PC-9 (cell line): ENCODE data around the gene MIS12. TPM values are rescaled to one million over a fixed set of nuclear protein-coding genes. Genes with fewer than 3 reads are reported as not detected.

ENCODE experiments used
- BruUV-seq: library from RNA; stranded (reverse); fragments of 400-500 nt; replicated peaks from 2 replicates; lab custom pipeline; 2021; lab: Mats Ljungman, UMichigan
- CTCF ChIA-PET: fragments of 300-600 bp; sonication (Branson Sonifier 250); formaldehyde crosslinking; loops from one replicate; lab custom pipeline; 2022; ENCODE audit warnings: antibody characterized with exemption; lab: Charles Lee
- POLR2A ChIA-PET: fragments of 300-600 bp; sonication (Branson Sonifier 250); formaldehyde crosslinking; loops from one replicate; lab custom pipeline; 2022; ENCODE audit warnings: antibody characterized with exemption; ENCODE audit not compliant: unreplicated experiment; lab: Charles Lee
- DNase-seq, 2 experiments: peaks; one replicate each; pipeline versions ENCODE4 v3.0.0 to v3.0.0-alpha.2; 2015 to 2022; ENCODE audit warnings: mixed read lengths in 1 of 2
- H2AFZ ChIP-seq: fragments of 200-600 bp; sonication (generic); 2 replicates; pipeline ENCODE4 v1.8.1; 2017; ENCODE audit warnings: antibody characterized with exemption
- H3F3A ChIP-seq: fragments of 200-600 bp; sonication (generic); 2 replicates; pipeline ENCODE4 v1.8.1; 2017; ENCODE audit warnings: antibody characterized with exemption, mild to moderate bottlenecking, low read depth; ENCODE audit not compliant: insufficient read depth
- H3K27ac ChIP-seq: fragments of 200-600 bp; sonication (generic); 2 replicates; pipeline ENCODE4 v1.6.1; 2016; ENCODE audit warnings: mixed run types
- H3K27me3 ChIP-seq: fragments of 200-600 bp; sonication (generic); 2 replicates; pipeline ENCODE4 v1.6.1; 2016; ENCODE audit warnings: low read depth, mixed run types; ENCODE audit not compliant: insufficient read depth
- H3K36me3 ChIP-seq: fragments of 200-600 bp; sonication (generic); 2 replicates; pipeline ENCODE4 v1.6.1; 2016; ENCODE audit warnings: low read depth, mixed run types
- H3K4me1 ChIP-seq: fragments of 200-600 bp; sonication (generic); replicated peaks from 2 replicates; pipeline ENCODE4 v1.6.1; 2016; ENCODE audit warnings: mixed run types; ENCODE audit not compliant: insufficient read depth
- H3K4me2 ChIP-seq: fragments of 200-600 bp; sonication (generic); 2 replicates; pipeline ENCODE4 v1.6.1; 2017; ENCODE audit warnings: mixed run types
- H3K4me3 ChIP-seq: fragments of 200-600 bp; sonication (generic); 2 replicates; pipeline ENCODE4 v1.6.1; 2016; ENCODE audit warnings: mixed run types
- H3K79me2 ChIP-seq: fragments of 200-600 bp; sonication (generic); 2 replicates; pipeline ENCODE4 v1.6.1; 2017; ENCODE audit warnings: low read depth, mixed run types
- H3K9me2 ChIP-seq: fragments of 200-600 bp; sonication (generic); 2 replicates; pipeline ENCODE4 v1.8.1; 2017; ENCODE audit warnings: mild to moderate bottlenecking; ENCODE audit not compliant: insufficient read depth
- H3K9me3 ChIP-seq: fragments of 200-600 bp; sonication (generic); 2 replicates; pipeline ENCODE4 v1.8.1; 2016; ENCODE audit warnings: low read depth; ENCODE audit not compliant: insufficient read depth
- H4K20me1 ChIP-seq: fragments of 200-600 bp; sonication (generic); 2 replicates; pipeline ENCODE4 v1.8.1; 2017; ENCODE audit not compliant: insufficient read depth
- EZH2 ChIP-seq: fragments of 200-600 bp; sonication (generic); IDR thresholded peaks from 2 replicates; pipeline ENCODE4 v1.8.0; 2017; ENCODE audit warnings: antibody characterized with exemption, low read depth
- intact Hi-C: fragments of 100-400 bp; cut with micrococcal nuclease; formaldehyde crosslinking; loops from one replicate; pipeline ENCODE4 v1.10.0; 2022; ENCODE audit not compliant: unreplicated experiment
- total RNA-seq: library from RNA; stranded (reverse); gene quantifications from 2 replicates; pipeline ENCODE4 v1.2.3, GENCODE V29; 2021
- TF ChIP-seq, protein P1 (sequence below): fragments of 200-600 bp; sonication (generic); conservative IDR thresholded peaks from 2 replicates; pipeline ENCODE4 v1.6.1; 2017; ENCODE audit warnings: mixed run types, antibody characterized with exemption, mild to moderate bottlenecking, moderate library complexity

MIS12 gene
- total RNA-seq, 1 experiment from 2014 or later, result 19.5 TPM

- peaks cover 42% of the 10 kb centered on the region for H3K79me2 ChIP-seq
These were observed 47.5 kb upstream of the MIS12 start, which contains the start of gene C1QBP for GRCh38 chr17:5438716-5439445. Gene C1QBP (minus strand): TSS chr17:5439155. CDS start chr17:5439073, 82 bp downstream.

GRCh38 chr17:5439446-5439764 is 47.0 kb upstream of the MIS12 start:
- CTCF ChIA-PET, result interaction anchor here (1.0 to 1.9 kb wide), 6 partner anchors 8 to 49 kb away, joined by 3 to 9 read pairs (median 6); partner anchors contain the start of genes NUP88 and RPAIN
- Histone ChIP-seq H3K4me2 (peak overlapping the region; percentile 53), H3K4me3 (peak overlapping the region; percentile 72; the same call in 1 of the 2 replicates), H3K36me3 (peaks cover 33% of the 10 kb centered on the region), H3K9me3 (no peaks in the 10 kb centered on the region), H3K27ac (0 out of 2 replicates have a peak overlapping the region, but pooled peaks have one; percentile 0), H3K4me1 (peaks cover 18% of the 10 kb centered on the region), H3F3A (peaks cover 33% of the 10 kb centered on the region; the same call in 1 of the 2 replicates), H2AFZ (peak overlapping the region; percentile 58), H3K27me3 (no peaks in the 10 kb centered on the region), H3K9me2 (no peaks in the 10 kb centered on the region), H3K79me2 (peaks cover 42% of the 10 kb centered on the region), H4K20me1 (peaks cover 24% of the 10 kb centered on the region)
- no peak for DNase-seq
- intact Hi-C loops, result loop anchor here (1.0 kb wide), 2 partner anchors 190 to 242 kb away; no protein-coding TSS in a partner anchor
- TF ChIP-seq EZH2, result no peak
- TF ChIP-seq, protein P1, sequence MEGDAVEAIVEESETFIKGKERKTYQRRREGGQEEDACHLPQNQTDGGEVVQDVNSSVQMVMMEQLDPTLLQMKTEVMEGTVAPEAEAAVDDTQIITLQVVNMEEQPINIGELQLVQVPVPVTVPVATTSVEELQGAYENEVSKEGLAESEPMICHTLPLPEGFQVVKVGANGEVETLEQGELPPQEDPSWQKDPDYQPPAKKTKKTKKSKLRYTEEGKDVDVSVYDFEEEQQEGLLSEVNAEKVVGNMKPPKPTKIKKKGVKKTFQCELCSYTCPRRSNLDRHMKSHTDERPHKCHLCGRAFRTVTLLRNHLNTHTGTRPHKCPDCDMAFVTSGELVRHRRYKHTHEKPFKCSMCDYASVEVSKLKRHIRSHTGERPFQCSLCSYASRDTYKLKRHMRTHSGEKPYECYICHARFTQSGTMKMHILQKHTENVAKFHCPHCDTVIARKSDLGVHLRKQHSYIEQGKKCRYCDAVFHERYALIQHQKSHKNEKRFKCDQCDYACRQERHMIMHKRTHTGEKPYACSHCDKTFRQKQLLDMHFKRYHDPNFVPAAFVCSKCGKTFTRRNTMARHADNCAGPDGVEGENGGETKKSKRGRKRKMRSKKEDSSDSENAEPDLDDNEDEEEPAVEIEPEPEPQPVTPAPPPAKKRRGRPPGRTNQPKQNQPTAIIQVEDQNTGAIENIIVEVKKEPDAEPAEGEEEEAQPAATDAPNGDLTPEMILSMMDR, result 0 out of 2 replicates have a peak, but pooled peaks have one; percentile 49
- POLR2A ChIA-PET, result interaction anchor here (0.6 to 0.7 kb wide), 3 partner anchors 58 to 1218 kb away, joined by 3 to 8 read pairs (median 4); no protein-coding TSS in a partner anchor
- BruUV-seq, result no TSS peak

More at GRCh38 chr17:5438716-5439445, 47.5 kb upstream of the MIS12 start, which contains the start of gene C1QBP:
- CTCF ChIA-PET, result interaction anchor here (1.0 to 1.9 kb wide), 6 partner anchors 8 to 49 kb away, joined by 3 to 9 read pairs (median 6); partner anchors contain the start of genes NUP88 and RPAIN
- peaks cover 27% of the 10 kb centered on the region for H4K20me1 ChIP-seq
- no peaks in the 10 kb centered on the region for H3K27me3 ChIP-seq
- peak within 1 kb of the TSS; percentile 72 for H2AFZ ChIP-seq
- peak within 1 kb of the TSS; percentile 72 for H3K4me3 ChIP-seq
- peaks cover 38% of the 10 kb centered on the region; the same call in 1 of the 2 replicates for H3F3A ChIP-seq
- intact Hi-C loops, result loop anchor here (1.0 kb wide), 2 partner anchors 190 to 242 kb away; no protein-coding TSS in a partner anchor
- no TSS peak for BruUV-seq
- peak; percentile 82 to 96 for DNase-seq
- H3K9me3 ChIP-seq, result no peaks in the 10 kb centered on the region
- POLR2A ChIA-PET, result interaction anchor here (0.6 to 0.7 kb wide), 4 partner anchors 57 to 1219 kb away, joined by 3 to 8 read pairs (median 4); no protein-coding TSS in a partner anchor
- H3K9me2 ChIP-seq, result no peaks in the 10 kb centered on the region
- no peak for TF ChIP-seq EZH2
- TF ChIP-seq, protein P1, result peak; percentile 96
- peak within 1 kb of the TSS; percentile 91 for H3K4me2 ChIP-seq
- peaks cover 18% of the 10 kb centered on the region for H3K4me1 ChIP-seq
- peak within 1 kb of the TSS; percentile 28 for H3K27ac ChIP-seq
- H3K36me3 ChIP-seq, result peaks cover 29% of the 10 kb centered on the region

DNA sequence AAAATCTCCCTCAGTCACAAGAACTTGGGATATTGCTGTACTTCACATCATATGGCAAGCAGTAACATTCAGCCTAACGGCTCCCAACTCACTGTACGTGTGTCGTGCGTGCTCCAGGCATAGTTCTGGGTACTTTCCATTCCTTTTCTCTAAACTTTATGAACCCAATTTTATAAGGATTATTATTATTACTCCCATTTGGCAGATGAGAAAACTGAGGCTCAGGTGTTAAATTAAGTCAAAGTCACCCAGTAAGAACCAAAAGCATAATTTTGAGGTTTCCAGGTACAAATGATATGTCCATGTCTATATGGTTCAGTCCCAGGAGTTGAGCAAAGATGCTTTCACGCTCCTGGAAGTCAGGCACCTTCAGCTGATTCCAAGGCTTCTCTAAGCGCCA is 42.6 kb upstream of the MIS12 start:
- Histone ChIP-seq H3K9me3 (no peaks in the 10 kb centered on the region), H2AFZ (no peak overlapping the region), H3K36me3 (peaks cover 7% of the 10 kb centered on the region; the same call in 1 of the 2 replicates)

More for the DNA sequence above, 42.6 kb upstream of the MIS12 start:
- POLR2A ChIA-PET, result no interaction called here
- H3K4me1 ChIP-seq, result no peaks in the 10 kb centered on the region
- no peak overlapping the region for H3K4me2 ChIP-seq
- 0 out of 2 replicates have a peak, but pooled peaks cover 2% of the 10 kb centered on the region for H4K20me1 ChIP-seq
- H3K4me3 ChIP-seq, result no peak overlapping the region
- peaks cover 11% of the 10 kb centered on the region; the same call in 1 of the 2 replicates for H3F3A ChIP-seq
- no TSS peak for BruUV-seq
- CTCF ChIA-PET, result no interaction called here
- intact Hi-C loops, result no loop called here
- DNase-seq, result no peak
- no peaks in the 10 kb centered on the region for H3K9me2 ChIP-seq
- TF ChIP-seq, protein P1, result no peak
- TF ChIP-seq EZH2, result no peak
- peaks cover 2% of the 10 kb centered on the region for H3K79me2 ChIP-seq
- no peak overlapping the region for H3K27ac ChIP-seq
- no peaks in the 10 kb centered on the region for H3K27me3 ChIP-seq
